IMR-90 (cell line): ENCODE data around the gene RIPOR2.

Experiments
- CEBPB ChIP-seq: IDR thresholded peaks from 2 replicates; pipeline ENCODE4 v1.6.1; 2012; ENCODE audit warnings: low read depth, low read length, improper control_type of control experiment
- CHD1 ChIP-seq: IDR thresholded peaks from 2 replicates; pipeline ENCODE4 v1.6.1; 2012; ENCODE audit warnings: low read depth, low read length, improper control_type of control experiment
- CTCF ChIP-seq: conservative IDR thresholded peaks from 2 replicates; pipeline ENCODE4 v1.5.1; 2012; ENCODE audit warnings: mild to moderate bottlenecking, low read depth, low read length, improper control_type of control experiment
- FOS ChIP-seq: fragments of 150-350 bp; IDR thresholded peaks from 2 replicates; pipeline ENCODE4 v1.6.1; 2016; ENCODE audit warnings: low read depth, low read length
- MAFK ChIP-seq: IDR thresholded peaks from 2 replicates; pipeline ENCODE4 v1.6.1; 2012; ENCODE audit warnings: low read depth, low read length, improper control_type of control experiment
- MAZ ChIP-seq: IDR thresholded peaks from 2 replicates; pipeline ENCODE4 v1.6.1; 2012; ENCODE audit warnings: low read depth, mild to moderate bottlenecking, low read length, improper control_type of control experiment, moderate library complexity, borderline replicate concordance
- MXI1 ChIP-seq: IDR thresholded peaks from 2 replicates; pipeline ENCODE4 v1.6.1; 2012; ENCODE audit warnings: low read depth, mild to moderate bottlenecking, low read length, moderate library complexity, borderline replicate concordance
- POLR2A ChIP-seq: IDR thresholded peaks from 2 replicates; pipeline ENCODE4 v1.6.1; 2012; ENCODE audit warnings: mild to moderate bottlenecking, low read depth, low read length
- RAD21 ChIP-seq: IDR thresholded peaks from 2 replicates; pipeline ENCODE4 v1.6.1; 2012; ENCODE audit warnings: low read length, improper control_type of control experiment
- RFX5 ChIP-seq: IDR thresholded peaks from 2 replicates; pipeline ENCODE4 v1.8.0; 2012; ENCODE audit warnings: low read depth, mild to moderate bottlenecking, low read length, moderate library complexity
- SMC3 ChIP-seq: fragments of 150-350 bp; IDR thresholded peaks from 2 replicates; pipeline ENCODE4 v1.6.1; 2016; ENCODE audit warnings: low read depth, mild to moderate bottlenecking, antibody characterized with exemption, low read length, moderate library complexity
- TF ChIP-seq, protein P1 (sequence below): fragments of 150-350 bp; IDR thresholded peaks from 2 replicates; pipeline ENCODE4 v1.6.1; 2017; ENCODE audit warnings: mild to moderate bottlenecking, antibody characterized with exemption, low read length, low read depth
- TF ChIP-seq, protein P2 (sequence below): fragments of 150-350 bp; IDR thresholded peaks from 2 replicates; pipeline ENCODE4 v1.6.1; 2016; ENCODE audit warnings: low read depth, mild to moderate bottlenecking, low read length, moderate library complexity, borderline replicate concordance

DNA sequence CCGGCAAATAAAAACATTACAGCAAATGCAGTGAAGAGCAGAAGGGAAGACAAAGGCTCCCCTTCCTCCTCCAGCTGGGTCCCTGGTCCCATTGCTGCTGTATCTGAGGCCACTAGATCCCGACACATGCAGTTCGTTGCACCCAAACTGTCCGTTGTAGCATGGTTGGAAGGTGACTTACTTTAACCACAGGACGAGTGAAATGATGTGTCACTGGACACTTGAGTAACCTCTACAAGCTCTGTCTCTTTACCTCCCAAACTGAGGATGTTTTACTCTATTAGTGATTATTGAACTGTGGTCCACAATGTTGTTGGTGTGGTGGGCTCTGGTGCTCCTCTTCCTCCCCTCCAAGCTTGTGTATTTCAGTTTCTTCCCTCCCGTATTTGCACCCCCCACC lies 90.9 kb downstream of the RIPOR2 start:
- no peak for TF ChIP-seq MXI1
- TF ChIP-seq CTCF, result no peak
- TF ChIP-seq, protein P1, sequence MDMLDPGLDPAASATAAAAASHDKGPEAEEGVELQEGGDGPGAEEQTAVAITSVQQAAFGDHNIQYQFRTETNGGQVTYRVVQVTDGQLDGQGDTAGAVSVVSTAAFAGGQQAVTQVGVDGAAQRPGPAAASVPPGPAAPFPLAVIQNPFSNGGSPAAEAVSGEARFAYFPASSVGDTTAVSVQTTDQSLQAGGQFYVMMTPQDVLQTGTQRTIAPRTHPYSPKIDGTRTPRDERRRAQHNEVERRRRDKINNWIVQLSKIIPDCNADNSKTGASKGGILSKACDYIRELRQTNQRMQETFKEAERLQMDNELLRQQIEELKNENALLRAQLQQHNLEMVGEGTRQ, result no peak
- TF ChIP-seq POLR2A, result no peak
- no peak for TF ChIP-seq FOS
- no peak for TF ChIP-seq CHD1
- no peak for TF ChIP-seq SMC3
- TF ChIP-seq, protein P2, sequence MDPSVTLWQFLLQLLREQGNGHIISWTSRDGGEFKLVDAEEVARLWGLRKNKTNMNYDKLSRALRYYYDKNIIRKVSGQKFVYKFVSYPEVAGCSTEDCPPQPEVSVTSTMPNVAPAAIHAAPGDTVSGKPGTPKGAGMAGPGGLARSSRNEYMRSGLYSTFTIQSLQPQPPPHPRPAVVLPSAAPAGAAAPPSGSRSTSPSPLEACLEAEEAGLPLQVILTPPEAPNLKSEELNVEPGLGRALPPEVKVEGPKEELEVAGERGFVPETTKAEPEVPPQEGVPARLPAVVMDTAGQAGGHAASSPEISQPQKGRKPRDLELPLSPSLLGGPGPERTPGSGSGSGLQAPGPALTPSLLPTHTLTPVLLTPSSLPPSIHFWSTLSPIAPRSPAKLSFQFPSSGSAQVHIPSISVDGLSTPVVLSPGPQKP, result no peak
- no peak for TF ChIP-seq MAZ
- no peak for TF ChIP-seq RAD21
- TF ChIP-seq RFX5, result no peak
- TF ChIP-seq CEBPB, result no peak
- TF ChIP-seq MAFK, result no peak
